Adrenal gland (tissue), 12 donors: ENCODE data around the gene DNAH3. TPM values are rescaled to one million over a fixed set of nuclear protein-coding genes. Genes with fewer than 3 reads are reported as not detected.

ENCODE experiments used
- DNase-seq, 7 donors: peaks; one replicate each; pipeline ENCODE4 v3.0.0-alpha.2; 2019 to 2020
- H3K27ac ChIP-seq, 5 donors: fragments of 200-600 bp; sonication (generic) in 4 of 5; 1 replicate in 3 of 5; 2 replicates in 2 of 5; pipeline versions ENCODE4 v1.5.1 to v1.8.0; 2016 to 2020; ENCODE audit warnings: mild to moderate bottlenecking in 1 of 5
- H3K27me3 ChIP-seq: fragments of 200-600 bp; 2 replicates; pipeline ENCODE4 v1.8.0; 2021
- H3K36me3 ChIP-seq, 2 donors: fragments of 200-600 bp; replicated peaks in 1 of 2; 1 replicate in 1 of 2; 2 replicates in 1 of 2; pipeline versions ENCODE4 v1.5.1 to v1.8.0; 2018 to 2022
- H3K4me1 ChIP-seq, 2 donors: fragments of 200-600 bp; replicated peaks in 1 of 2; 1 replicate in 1 of 2; 2 replicates in 1 of 2; pipeline versions ENCODE4 v1.5.1 to v1.8.0; 2018 to 2021
- H3K4me3 ChIP-seq, 4 donors: fragments of 200-600 bp; sonication (generic) in 3 of 4; one replicate each; pipeline ENCODE4 v1.5.1; 2016 to 2018
- H3K9me3 ChIP-seq, 3 donors: fragments of 200-600 bp; sonication (generic) in 1 of 3; replicated peaks in 1 of 3; 1 replicate in 2 of 3; 2 replicates in 1 of 3; pipeline versions ENCODE4 v1.5.1 to v1.8.0; 2016 to 2021
- POLR2A ChIP-seq, 2 donors: fragments of 450-650 bp; IDR thresholded peaks; one replicate each; pipeline ENCODE4 v1.6.1; 2017; ENCODE audit warnings: antibody characterized with exemption in 2 of 2, mild to moderate bottlenecking in 2 of 2, moderate library complexity in 1 of 2
- WGBS, 4 donors: extraction: QIAGEN DNeasy Blood & Tissue Kit in 2 of 4; methylation state at CpG; one replicate each; pipeline versions ENCODE4 v1.1.5 to v1.1.7; 2013 to 2017; 5-methylcytosine and 5-hydroxymethylcytosine counted together
- intact Hi-C, 2 donors: fragments of 100-400 bp; cut with DNase I; formaldehyde crosslinking; loops; one replicate each; pipeline versions ENCODE4 v1.14.1 to v1.15.0; 2022 to 2023
- polyA plus RNA-seq, 3 donors: library from polyadenylated mRNA; stranded (reverse); fragments of 200-250 nt in 2 of 3; fragments of 350-450 nt in 1 of 3; fragmentation: Illumina TruSeq in 1 of 3; extraction: RNeasy Lipid Tissue Mini Kit (QIAGEN cat#74804) in 1 of 3; gene quantifications; one replicate each; pipeline ENCODE4 v1.2.3, GENCODE V29; 2013 to 2014
- total RNA-seq, 9 donors: library from RNA; depleted of rRNA in 4 of 9; stranded (reverse); fragments of >200 nt in 4 of 9; fragments of 120-200 nt in 1 of 9; fragmentation: NEBNext Ultra II Directional in 1 of 9; extraction: Animal tissue kit (Norgen Biotek cat#: 25700) in 1 of 9; gene quantifications; one replicate each; pipeline versions ENCODE4 v1.1.0 to v1.2.4, GENCODE V29; 2013 to 2023
- TF ChIP-seq, protein P1 (sequence below), 6 experiments: fragments of 450-650 bp in 4 of 6; fragments of 200-600 bp in 2 of 6; sonication (generic) in 1 of 6; IDR thresholded peaks; 1 replicate in 5 of 6; 2 replicates in 1 of 6; pipeline versions ENCODE4 v1.5.1 to v1.8.0; 2016 to 2021; ENCODE audit warnings: antibody characterized with exemption in 6 of 6, mild to moderate bottlenecking in 2 of 6, moderate library complexity in 1 of 6
- donor health status: healthy with polysubstance abuse.
- donor health status: Bipolar disorder and iron deficiency.
- donor health status: DM: yes; HTN: yes; CAD: no.
- donor health status: DM: no; HTN: no; CAD: no.
- donor health status: DM: no; HTN: no; CAD: no.
- donor health status: DM: yes; HTN: yes; CAD: no.

The DNAH3 gene
- total and polyA plus RNA-seq, 12 donors, result 0.06 to 0.40 (median 0.20) TPM; not detected in 6

DNA sequence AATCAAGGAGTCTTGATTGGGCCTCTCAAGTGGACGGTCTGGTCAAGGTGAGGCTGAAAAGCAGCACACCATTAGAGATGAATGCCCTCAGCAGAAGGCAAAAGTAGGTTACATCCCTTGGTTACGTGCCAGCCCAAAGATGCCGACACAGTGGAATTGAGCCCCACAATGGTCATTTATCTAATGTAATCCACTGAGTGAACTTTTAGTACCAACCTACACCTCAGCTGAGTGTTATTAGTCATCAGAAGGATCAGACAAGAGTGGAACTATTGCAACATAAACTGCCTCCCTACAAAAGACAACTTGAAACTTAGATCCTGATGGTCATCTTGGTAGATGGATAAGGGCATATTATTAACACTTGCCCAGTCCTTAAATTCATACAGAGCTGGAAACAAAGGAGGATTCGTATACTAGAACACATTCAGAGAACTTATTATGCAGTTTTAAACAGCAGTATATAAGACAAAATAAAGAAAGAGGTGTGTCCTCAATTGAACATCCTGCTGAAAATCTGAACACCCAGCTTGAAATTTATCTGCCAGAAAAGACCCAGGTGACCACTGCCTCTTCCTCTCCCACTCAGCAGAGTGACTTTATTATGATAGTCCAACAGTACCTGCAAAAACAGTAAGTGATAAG lies 253.3 kb downstream of the DNAH3 start:
- Histone ChIP-seq H3K36me3 (peaks cover 0 to 16% of the 10 kb centered on the region in 2 donors), H3K4me3 (no peak overlapping the region), H3K4me1 (peaks cover 18 to 37% of the 10 kb centered on the region in 2 donors), H3K27ac (peak overlapping the region in 2 of 5 donors; percentile 98 to 99), H3K27me3 (no peaks in the 10 kb centered on the region), H3K9me3 (no peaks in the 10 kb centered on the region)
- TF ChIP-seq, protein P1, sequence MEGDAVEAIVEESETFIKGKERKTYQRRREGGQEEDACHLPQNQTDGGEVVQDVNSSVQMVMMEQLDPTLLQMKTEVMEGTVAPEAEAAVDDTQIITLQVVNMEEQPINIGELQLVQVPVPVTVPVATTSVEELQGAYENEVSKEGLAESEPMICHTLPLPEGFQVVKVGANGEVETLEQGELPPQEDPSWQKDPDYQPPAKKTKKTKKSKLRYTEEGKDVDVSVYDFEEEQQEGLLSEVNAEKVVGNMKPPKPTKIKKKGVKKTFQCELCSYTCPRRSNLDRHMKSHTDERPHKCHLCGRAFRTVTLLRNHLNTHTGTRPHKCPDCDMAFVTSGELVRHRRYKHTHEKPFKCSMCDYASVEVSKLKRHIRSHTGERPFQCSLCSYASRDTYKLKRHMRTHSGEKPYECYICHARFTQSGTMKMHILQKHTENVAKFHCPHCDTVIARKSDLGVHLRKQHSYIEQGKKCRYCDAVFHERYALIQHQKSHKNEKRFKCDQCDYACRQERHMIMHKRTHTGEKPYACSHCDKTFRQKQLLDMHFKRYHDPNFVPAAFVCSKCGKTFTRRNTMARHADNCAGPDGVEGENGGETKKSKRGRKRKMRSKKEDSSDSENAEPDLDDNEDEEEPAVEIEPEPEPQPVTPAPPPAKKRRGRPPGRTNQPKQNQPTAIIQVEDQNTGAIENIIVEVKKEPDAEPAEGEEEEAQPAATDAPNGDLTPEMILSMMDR (IDR thresholded peaks at IDR 0.05), result no peak
- peak in 6 of 7 donors; percentile 48 to 77 (median 65) for DNase-seq
- intact Hi-C loops, result loop anchor here in 1 of 2 donors (5.0 kb wide), 1 partner anchor 45 kb away; no protein-coding TSS in a partner anchor
- 65 to 73% (median 70%) methylated on average over 4 of the region's 4 CpGs for WGBS, 4 donors

DNA sequence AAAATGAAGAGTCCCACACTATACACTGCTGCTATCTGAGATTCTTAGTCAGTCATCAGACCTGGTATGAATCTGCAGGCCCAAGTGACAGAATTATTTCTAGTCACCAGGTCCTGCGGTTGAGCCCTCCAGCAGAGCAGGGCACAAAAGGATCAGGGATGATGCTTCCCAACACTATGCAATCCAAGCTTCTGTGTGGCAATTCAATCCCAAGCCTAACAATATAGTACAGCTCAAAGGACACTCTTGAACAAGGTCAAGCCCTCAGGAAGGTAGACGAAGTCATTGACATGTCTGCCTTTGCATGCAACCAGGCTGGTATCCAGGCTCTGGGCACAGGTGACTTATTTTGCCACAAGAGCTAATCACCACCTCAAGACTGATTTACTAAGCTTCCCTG lies 256.3 kb downstream of the DNAH3 start:
- intact Hi-C loops, result no loop called here
- Histone ChIP-seq H3K27me3 (no peaks in the 10 kb centered on the region), H3K9me3 (no peaks in the 10 kb centered on the region), H3K27ac (no peak overlapping the region), H3K36me3 (peaks cover 0 to 25% of the 10 kb centered on the region in 2 donors), H3K4me3 (no peak overlapping the region), H3K4me1 (peaks cover 22 to 40% of the 10 kb centered on the region in 2 donors)
- 65 to 84% (median 72%) methylated on average over 2 of the region's 2 CpGs for WGBS, 4 donors
- no peak for DNase-seq
- TF ChIP-seq POLR2A (IDR thresholded peaks at IDR 0.05), result no peak
- TF ChIP-seq, protein P1 (IDR thresholded peaks at IDR 0.05), result no peak

DNA sequence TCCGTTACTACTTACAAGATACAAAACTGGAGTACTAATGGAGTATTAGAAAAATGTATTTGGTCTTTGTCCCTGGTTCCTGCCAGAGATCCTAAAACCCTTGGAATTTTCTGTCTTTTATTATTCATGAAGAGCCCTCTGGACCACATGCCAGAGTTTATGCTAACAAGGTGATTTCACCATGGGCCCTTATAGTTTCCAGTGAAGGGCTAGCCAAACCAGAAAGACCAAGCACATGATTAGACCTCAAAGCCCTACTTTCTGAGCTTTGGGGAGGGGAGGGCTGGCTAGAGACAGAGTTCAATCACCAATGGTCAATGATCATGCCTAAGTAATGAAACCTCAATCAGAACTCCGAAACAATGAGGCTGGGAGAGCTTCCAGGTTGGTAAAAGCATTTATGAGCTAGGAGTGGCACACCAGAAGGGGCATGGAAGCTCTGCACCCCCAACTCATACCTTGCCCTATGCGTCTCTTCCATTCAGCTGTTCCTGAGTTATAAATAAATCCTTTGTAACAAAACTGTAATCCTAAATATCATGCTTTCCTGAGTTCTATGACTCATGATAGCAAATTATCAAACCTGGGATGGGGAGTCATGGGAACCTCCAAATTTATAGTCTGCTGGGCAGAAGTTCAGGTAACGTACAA lies 260.9 kb downstream of the DNAH3 start:
- WGBS, 4 donors, result 88 to 91% (median 89%) methylated on average over 3 to 4 of the region's 4 CpGs
- Histone ChIP-seq H3K4me3 (no peak overlapping the region), H3K27ac (peak overlapping the region in 1 of 5 donors; percentile 47), H3K36me3 (peaks cover 0 to 14% of the 10 kb centered on the region in 2 donors), H3K9me3 (no peaks in the 10 kb centered on the region), H3K4me1 (peaks cover 18 to 55% of the 10 kb centered on the region in 2 donors), H3K27me3 (no peaks in the 10 kb centered on the region)
- no peak for TF ChIP-seq POLR2A (IDR thresholded peaks at IDR 0.05)
- TF ChIP-seq, protein P1 (IDR thresholded peaks at IDR 0.05), result no peak
- intact Hi-C loops, result no loop called here
- DNase-seq, result no peak

DNA sequence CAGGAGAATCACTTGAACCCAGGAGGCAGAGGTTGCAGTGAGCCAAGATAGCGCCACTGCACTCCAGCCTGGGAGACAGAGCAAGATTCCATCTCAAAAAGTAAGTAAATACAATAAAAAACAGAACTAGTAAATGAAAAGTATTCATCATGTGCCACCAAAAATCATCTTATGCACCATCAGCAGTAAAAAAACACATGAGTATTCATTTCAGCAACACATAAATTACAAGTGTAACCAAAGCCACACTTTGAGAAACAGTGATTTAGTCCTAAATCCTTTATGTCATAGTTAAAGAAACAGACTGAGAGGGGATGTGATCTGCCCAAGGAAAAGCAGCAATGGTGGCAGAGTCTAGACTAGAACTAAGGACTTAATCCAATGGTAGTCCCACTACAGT lies 263.4 kb downstream of the DNAH3 start:
- Histone ChIP-seq H3K27ac (peak overlapping the region; percentile 10 to 69 (median 31)), H3K4me1 (peaks cover 18 to 69% of the 10 kb centered on the region in 2 donors)
- 89 to 100% (median 98%) methylated on average over 1 of the region's 1 CpG for WGBS, 4 donors

More for the DNA sequence above, 263.4 kb downstream of the DNAH3 start:
- Histone ChIP-seq H3K36me3 (peaks cover 0 to 9% of the 10 kb centered on the region in 2 donors), H3K9me3 (no peaks in the 10 kb centered on the region), H3K27me3 (no peaks in the 10 kb centered on the region), H3K4me3 (no peak overlapping the region)
- TF ChIP-seq, protein P1 (IDR thresholded peaks at IDR 0.05), result no peak
- TF ChIP-seq POLR2A (IDR thresholded peaks at IDR 0.05), result no peak
- intact Hi-C loops, result no loop called here
- no peak for DNase-seq
